H9 (cell line): Measurements from ENCODE around the gene DIO2. TPM values are rescaled to one million over a fixed set of nuclear protein-coding genes. Genes with fewer than 3 reads are reported as not detected.

ENCODE experiments used
- DNase-seq: peaks from one replicate; pipeline ENCODE4 v3.0.0-alpha.2; 2017
- H2AFZ ChIP-seq: one replicate; pipeline ENCODE4 v1.6.1; 2013; ENCODE audit warnings: mild to moderate bottlenecking, low read length, control low read depth, moderate library complexity
- H2AK5ac ChIP-seq: 2 replicates; pipeline ENCODE4 v1.6.1; 2013; ENCODE audit warnings: low read length, control low read depth, mixed read lengths; ENCODE audit not compliant: insufficient read length
- H2BK120ac ChIP-seq: one replicate; pipeline ENCODE4 v1.6.1; 2013; ENCODE audit warnings: low read depth, mild to moderate bottlenecking, low read length, control low read depth, inconsistent platforms; ENCODE audit not compliant: poor library complexity, severe bottlenecking
- H2BK12ac ChIP-seq: 2 replicates; pipeline ENCODE4 v1.6.1; 2013; ENCODE audit warnings: low read length, control low read depth, mixed read lengths, low read depth; ENCODE audit not compliant: insufficient read length
- H2BK15ac ChIP-seq: 2 replicates; pipeline ENCODE4 v1.6.1; 2013; ENCODE audit warnings: low read depth, low read length, control low read depth
- H2BK20ac ChIP-seq: one replicate; pipeline ENCODE4 v1.6.1; 2013; ENCODE audit warnings: low read depth, mild to moderate bottlenecking, low read length, control low read depth, inconsistent platforms; ENCODE audit not compliant: poor library complexity, severe bottlenecking
- H2BK5ac ChIP-seq: 2 replicates; pipeline ENCODE4 v1.6.1; 2013; ENCODE audit warnings: low read length, control low read depth, mixed read lengths; ENCODE audit not compliant: insufficient read length
- H3K14ac ChIP-seq: 2 replicates; pipeline ENCODE4 v1.6.1; 2013; ENCODE audit warnings: low read length, control low read depth; ENCODE audit not compliant: insufficient read depth
- H3K18ac ChIP-seq: 2 replicates; pipeline ENCODE4 v1.6.1; 2013; ENCODE audit warnings: low read depth, mild to moderate bottlenecking, mixed read lengths, low read length, control low read depth; ENCODE audit not compliant: insufficient read length
- H3K23ac ChIP-seq: 2 replicates; pipeline ENCODE4 v1.6.1; 2013; ENCODE audit warnings: low read length, control low read depth, mixed read lengths, low read depth; ENCODE audit not compliant: insufficient read length
- H3K23me2 ChIP-seq: 2 replicates; pipeline ENCODE4 v1.6.1; 2013; ENCODE audit warnings: low read depth, mild to moderate bottlenecking, mixed read lengths, low read length, control low read depth; ENCODE audit not compliant: insufficient read length, poor library complexity, severe bottlenecking
- H3K27ac ChIP-seq: 2 replicates; pipeline ENCODE4 v1.5.1; 2013; ENCODE audit warnings: low read length, control low read depth, mixed read lengths, low read depth; ENCODE audit not compliant: insufficient read length
- H3K27me3 ChIP-seq: 2 replicates; pipeline ENCODE4 v1.6.1; 2013; ENCODE audit warnings: low read length, control low read depth, inconsistent platforms; ENCODE audit not compliant: insufficient read depth
- H3K4ac ChIP-seq: 2 replicates; pipeline ENCODE4 v1.6.1; 2013; ENCODE audit warnings: low read depth, mild to moderate bottlenecking, control low read depth, inconsistent platforms, low read length, moderate library complexity
- H3K4me1 ChIP-seq: 2 replicates; pipeline ENCODE4 v1.6.1; 2013; ENCODE audit warnings: low read length, control low read depth, inconsistent platforms; ENCODE audit not compliant: insufficient read depth
- H3K4me2 ChIP-seq: 2 replicates; pipeline ENCODE4 v1.6.1; 2013; ENCODE audit warnings: low read length, control low read depth, mixed read lengths; ENCODE audit not compliant: insufficient read length, insufficient read depth
- H3K56ac ChIP-seq: 2 replicates; pipeline ENCODE4 v1.6.1; 2013; ENCODE audit warnings: low read depth, mild to moderate bottlenecking, mixed read lengths, low read length, control low read depth; ENCODE audit not compliant: insufficient read length
- H3K79me1 ChIP-seq: 2 replicates; pipeline ENCODE4 v1.6.1; 2013; ENCODE audit warnings: low read depth, mild to moderate bottlenecking, moderate library complexity, low read length, control low read depth, inconsistent platforms; ENCODE audit not compliant: insufficient read depth, poor library complexity, severe bottlenecking
- H3K79me2 ChIP-seq: 2 replicates; pipeline ENCODE4 v1.6.1; 2013; ENCODE audit warnings: low read length, control low read depth, inconsistent platforms; ENCODE audit not compliant: insufficient read depth
- H3K9ac ChIP-seq: 2 replicates; pipeline ENCODE4 v1.6.1; 2013; ENCODE audit warnings: low read length, control low read depth, mixed read lengths; ENCODE audit not compliant: insufficient read length; ENCODE audit errors: extremely low read depth
- H3K9me3 ChIP-seq: one replicate; pipeline ENCODE4 v1.6.1; 2013; ENCODE audit warnings: low read depth, low read length, inconsistent platforms; ENCODE audit not compliant: control insufficient read depth
- H3T11ph ChIP-seq: one replicate; pipeline ENCODE4 v1.6.1; 2013; ENCODE audit warnings: mild to moderate bottlenecking, low read length, control low read depth, inconsistent platforms
- H4K20me1 ChIP-seq: one replicate; pipeline ENCODE4 v1.6.1; 2013; ENCODE audit not compliant: control insufficient read depth, insufficient read length, insufficient read depth
- H4K5ac ChIP-seq: 2 replicates; pipeline ENCODE4 v1.6.1; 2013; ENCODE audit warnings: low read depth, mild to moderate bottlenecking, mixed read lengths, low read length, control low read depth; ENCODE audit not compliant: insufficient read length
- H4K8ac ChIP-seq: replicated peaks from 2 replicates; pipeline ENCODE4 v1.6.1; 2013; ENCODE audit warnings: low read length, control low read depth, mixed read lengths, low read depth; ENCODE audit not compliant: insufficient read length
- H4K91ac ChIP-seq: 2 replicates; pipeline ENCODE4 v1.6.1; 2013; ENCODE audit warnings: low read depth, mild to moderate bottlenecking, moderate library complexity, mixed read lengths, low read length, control low read depth; ENCODE audit not compliant: insufficient read length
- H3K27ac Mint-ChIP-seq, 3 experiments: 2 replicates in 2 of 3; 3 replicates in 1 of 3; pipeline ENCODE4 v1.8.0; 2020 to 2021; ENCODE audit warnings: mixed read lengths in 3 of 3, mild to moderate bottlenecking in 1 of 3, moderate library complexity in 1 of 3
- H3K27me3 Mint-ChIP-seq: 2 replicates; pipeline ENCODE4 v1.8.0; 2021; ENCODE audit warnings: low read depth, mild to moderate bottlenecking, moderate library complexity, mixed read lengths
- H3K36me3 Mint-ChIP-seq, 3 experiments: 2 replicates in 2 of 3; 3 replicates in 1 of 3; pipeline ENCODE4 v1.8.0; 2020 to 2021; ENCODE audit warnings: low read depth in 3 of 3, mixed read lengths in 3 of 3; ENCODE audit not compliant: insufficient read depth in 1 of 3
- H3K4me1 Mint-ChIP-seq, 2 experiments: 2 replicates each; pipeline ENCODE4 v1.8.0; 2020; ENCODE audit warnings: mixed read lengths in 2 of 2
- H3K4me3 Mint-ChIP-seq, 2 experiments: 2 replicates in 1 of 2; 3 replicates in 1 of 2; pipeline ENCODE4 v1.8.0; 2020 to 2021; ENCODE audit warnings: mild to moderate bottlenecking in 2 of 2, mixed read lengths in 2 of 2, moderate library complexity in 1 of 2
- H3K9me3 Mint-ChIP-seq, 2 experiments: 2 replicates in 1 of 2; 3 replicates in 1 of 2; pipeline ENCODE4 v1.8.0; 2020; ENCODE audit warnings: mild to moderate bottlenecking in 2 of 2, mixed read lengths in 2 of 2, moderate library complexity in 1 of 2
- CTCF ChIP-seq: fragments of 200-600 bp; sonication (generic); conservative IDR thresholded peaks from 3 replicates; pipeline ENCODE4 v1.8.0; 2021; ENCODE audit warnings: antibody characterized with exemption, mild to moderate bottlenecking
- WGBS: extraction: QIAGEN DNeasy Blood & Tissue Kit; methylation state at CpG from one replicate; pipeline ENCODE4 v1.1.7; 2013; ENCODE audit warnings: missing lambda C conversion rate, low lambda C conversion rate, mixed read lengths; ENCODE audit not compliant: insufficient read length; ENCODE audit errors: extremely low coverage; 5-methylcytosine and 5-hydroxymethylcytosine counted together
- total RNA-seq: library from RNA; stranded (reverse); gene quantifications from 2 replicates; pipeline ENCODE4 v1.2.1, GENCODE V29; 2021

Gene DIO2
- total RNA-seq, 1 experiment from 2014 or later = not detected

GRCh38 chr14:80186301-80186800 lies 25.0 kb downstream of the DIO2 start:
- Histone ChIP-seq H3K4me2 (no peak overlapping the region), H3K23me2 (no peaks in the 10 kb centered on the region), H3K4me1 (no peaks in the 10 kb centered on the region), H3T11ph (no peak overlapping the region), H4K91ac (no peak overlapping the region), H2AK5ac (no peak overlapping the region), H2BK20ac (no peak overlapping the region), H3K18ac (no peak overlapping the region), H3K27me3 (no peaks in the 10 kb centered on the region), H3K4ac (no peak overlapping the region), H2BK12ac (no peak overlapping the region), H2AFZ (no peak overlapping the region), H2BK5ac (no peak overlapping the region), H3K9ac (no peak overlapping the region), H3K14ac (no peak overlapping the region), H3K79me2 (no peaks in the 10 kb centered on the region), H3K27ac (no peak overlapping the region), H4K5ac (no peak overlapping the region), H3K79me1 (no peaks in the 10 kb centered on the region), H4K20me1 (no peaks in the 10 kb centered on the region), H3K9me3 (no peaks in the 10 kb centered on the region), H3K56ac (no peak overlapping the region), H2BK120ac (no peak overlapping the region), H4K8ac (no peak overlapping the region), H3K23ac (no peak overlapping the region), H2BK15ac (no peak overlapping the region)
- H3K27ac Mint-ChIP-seq = no peak overlapping the region
- no peaks in the 10 kb centered on the region for H3K36me3 Mint-ChIP-seq
- peaks cover 0 to 3% of the 10 kb centered on the region in 2 experiments; a peak in 1 of 5 replicates for H3K9me3 Mint-ChIP-seq
- 100% methylated on average over 1 of the region's 9 CpGs for WGBS
- no peaks in the 10 kb centered on the region for H3K4me1 Mint-ChIP-seq
- H3K4me3 Mint-ChIP-seq = no peak overlapping the region
- peaks cover 2% of the 10 kb centered on the region; the same call in 1 of the 2 replicates for H3K27me3 Mint-ChIP-seq
- TF ChIP-seq CTCF = no peak
- DNase-seq = no peak
